Right atrium auricular region (tissue), 2 donors: ENCODE measurements around the gene TRAF3. TPM values are rescaled to one million over a fixed set of nuclear protein-coding genes. Genes with fewer than 3 reads are reported as not detected.

ENCODE experiments used
- DNase-seq: peaks from one replicate; pipeline ENCODE4 v3.0.0-alpha.2; 2019; ENCODE audit warnings: low spot score
- H3K27ac ChIP-seq, 2 donors: fragments of 200-600 bp; sonication (generic); 1 replicate in 1 of 2; 2 replicates in 1 of 2; pipeline ENCODE4 v1.5.1; 2016 to 2019
- H3K27me3 ChIP-seq, 2 donors: fragments of 200-600 bp; sonication (generic); one replicate each; pipeline versions ENCODE4 v1.5.1 to v1.6.0; 2017 to 2019
- H3K36me3 ChIP-seq: fragments of 200-600 bp; sonication (generic); one replicate; pipeline ENCODE4 v1.5.1; 2016
- H3K4me1 ChIP-seq, 2 donors: fragments of 200-600 bp; sonication (generic); one replicate each; pipeline versions ENCODE4 v1.5.1 to v1.6.0; 2017 to 2019
- H3K4me3 ChIP-seq, 2 donors: fragments of 200-600 bp; sonication (generic); 1 replicate in 1 of 2; 2 replicates in 1 of 2; pipeline ENCODE4 v1.5.1; 2017 to 2019; ENCODE audit warnings: mild to moderate bottlenecking in 1 of 2, moderate library complexity in 1 of 2
- H3K9me3 ChIP-seq, 2 donors: fragments of 200-600 bp; sonication (generic); one replicate each; pipeline ENCODE4 v1.5.1; 2019
- CTCF ChIP-seq, 2 donors: fragments of 200-600 bp; sonication (generic); IDR thresholded peaks; one replicate each; pipeline ENCODE4 v1.5.1; 2019; ENCODE audit warnings: antibody characterized with exemption in 2 of 2
- total RNA-seq, 2 donors: library from RNA; depleted of rRNA; stranded (reverse); fragments of >200 nt; gene quantifications; one replicate each; pipeline ENCODE4 v1.1.0, GENCODE V29; 2016

TRAF3 gene
- total RNA-seq, 2 donors from 2014 or later = 9.1 to 10.0 TPM

- TF ChIP-seq CTCF (IDR thresholded peaks at IDR 0.05) = no peak
- H3K36me3 ChIP-seq = no peaks in the 10 kb centered on the region
Observed at GRCh38 chr14:102901633-102902032, 124.4 kb downstream of the TRAF3 start.

GRCh38 chr14:102902086-102902485, 124.8 kb downstream of the TRAF3 start:
- Histone ChIP-seq H3K4me1 (peaks cover 0 to 6% of the 10 kb centered on the region in 2 donors), H3K36me3 (no peaks in the 10 kb centered on the region), H3K9me3 (no peaks in the 10 kb centered on the region), H3K27ac (no peak overlapping the region), H3K4me3 (no peak overlapping the region), H3K27me3 (no peaks in the 10 kb centered on the region)
- TF ChIP-seq CTCF (IDR thresholded peaks at IDR 0.05) = no peak
- no peak for DNase-seq

More at GRCh38 chr14:102901633-102902032, 124.4 kb downstream of the TRAF3 start:
- Histone ChIP-seq H3K4me1 (peaks cover 0 to 6% of the 10 kb centered on the region in 2 donors), H3K27ac (no peak overlapping the region), H3K9me3 (no peaks in the 10 kb centered on the region), H3K27me3 (no peaks in the 10 kb centered on the region), H3K4me3 (no peak overlapping the region)
- DNase-seq = no peak

GRCh38 chr14:102902523-102903247, 125.4 kb downstream of the TRAF3 start:
- no peak overlapping the region for H3K27ac ChIP-seq
- H3K9me3 ChIP-seq = no peaks in the 10 kb centered on the region
- H3K4me3 ChIP-seq = no peak overlapping the region
- peaks cover 0 to 6% of the 10 kb centered on the region in 2 donors for H3K4me1 ChIP-seq
- DNase-seq = no peak
- H3K27me3 ChIP-seq = no peaks in the 10 kb centered on the region
- no peak for TF ChIP-seq CTCF (IDR thresholded peaks at IDR 0.05)
- H3K36me3 ChIP-seq = no peaks in the 10 kb centered on the region

- Histone ChIP-seq H3K27ac (no peak overlapping the region), H3K4me1 (peaks cover 0 to 6% of the 10 kb centered on the region in 2 donors), H3K27me3 (no peaks in the 10 kb centered on the region), H3K4me3 (no peak overlapping the region), H3K36me3 (no peaks in the 10 kb centered on the region), H3K9me3 (no peaks in the 10 kb centered on the region)
- no peak for DNase-seq
- no peak for TF ChIP-seq CTCF (IDR thresholded peaks at IDR 0.05)
Observed at GRCh38 chr14:102903248-102903888, 126.1 kb downstream of the TRAF3 start.

- no peak for DNase-seq
- no peak overlapping the region for H3K27ac ChIP-seq
- no peaks in the 10 kb centered on the region for H3K27me3 ChIP-seq
- H3K4me1 ChIP-seq = peaks cover 0 to 6% of the 10 kb centered on the region in 2 donors
- no peak for TF ChIP-seq CTCF (IDR thresholded peaks at IDR 0.05)
- H3K9me3 ChIP-seq = no peaks in the 10 kb centered on the region
- H3K4me3 ChIP-seq = no peak overlapping the region
- no peaks in the 10 kb centered on the region for H3K36me3 ChIP-seq
Observed at GRCh38 chr14:102903889-102904512, 126.8 kb downstream of the TRAF3 start.
